Chondrocyte (in vitro differentiated cells): Measurements from ENCODE around the gene FASTKD2. TPM values are rescaled to one million over a fixed set of nuclear protein-coding genes. Genes with fewer than 3 reads are reported as not detected.
A peak's percentile ranks its signal among the peaks of the same experiment; 100 is the strongest.

Experiments
- DNase-seq: peaks from one replicate; pipeline ENCODE4 v3.0.0; 2021; ENCODE audit warnings: mixed read lengths, low spot score
- H3K27ac Mint-ChIP-seq: one replicate; pipeline ENCODE4 v1.8.0; 2021; ENCODE audit warnings: mild to moderate bottlenecking, moderate library complexity, mixed read lengths; ENCODE audit not compliant: unreplicated experiment
- H3K27me3 Mint-ChIP-seq: 2 replicates; pipeline ENCODE4 v1.8.0; 2021; ENCODE audit warnings: low read depth, mixed read lengths
- H3K36me3 Mint-ChIP-seq: 2 replicates; pipeline ENCODE4 v1.8.0; 2021; ENCODE audit warnings: low read depth, mixed read lengths
- H3K4me1 Mint-ChIP-seq: 2 replicates; pipeline ENCODE4 v1.8.0; 2021; ENCODE audit warnings: low read depth, mild to moderate bottlenecking, mixed read lengths
- H3K4me3 Mint-ChIP-seq: one replicate; pipeline ENCODE4 v1.8.0; 2021; ENCODE audit warnings: mild to moderate bottlenecking, moderate library complexity, mixed read lengths; ENCODE audit not compliant: unreplicated experiment
- H3K9me3 Mint-ChIP-seq: 2 replicates; pipeline ENCODE4 v1.8.0; 2021; ENCODE audit warnings: low read depth, mixed read lengths
- CTCF ChIP-seq: fragments of 200-600 bp; sonication (generic); IDR thresholded peaks from 2 replicates; pipeline ENCODE4 v1.5.0; 2021; ENCODE audit warnings: antibody characterized with exemption, mild to moderate bottlenecking, moderate library complexity
- total RNA-seq: library from RNA; stranded (reverse); gene quantifications from 3 replicates; pipeline ENCODE4 v1.2.1, GENCODE V29; 2021

The FASTKD2 gene
- total RNA-seq, 1 donor from 2014 or later, result 15.7 TPM

- DNase-seq, result no peak
- TF ChIP-seq CTCF, result no peak
- Mint-ChIP-seq H3K36me3 (peaks cover 23% of the 10 kb centered on the region), H3K4me1 (peaks cover 21% of the 10 kb centered on the region), H3K27ac (peak overlapping the region; percentile 19), H3K27me3 (no peaks in the 10 kb centered on the region), H3K9me3 (no peaks in the 10 kb centered on the region), H3K4me3 (no peak overlapping the region)
These were observed 25.0 kb downstream of the FASTKD2 start for GRCh38 chr2:206790311-206790935.

GRCh38 chr2:206792645-206793044, 27.2 kb downstream of the FASTKD2 start:
- no peak for TF ChIP-seq CTCF
- Mint-ChIP-seq H3K4me1 (peaks cover 21% of the 10 kb centered on the region), H3K36me3 (peaks cover 20% of the 10 kb centered on the region), H3K27me3 (no peaks in the 10 kb centered on the region), H3K4me3 (no peak overlapping the region), H3K9me3 (no peaks in the 10 kb centered on the region), H3K27ac (no peak overlapping the region)
- no peak for DNase-seq

GRCh38 chr2:206797376-206797775, 32.0 kb downstream of the FASTKD2 start:
- H3K27ac Mint-ChIP-seq, result no peak overlapping the region
- H3K27me3 Mint-ChIP-seq, result no peaks in the 10 kb centered on the region
- DNase-seq, result no peak
- H3K4me1 Mint-ChIP-seq, result peaks cover 8% of the 10 kb centered on the region
- H3K4me3 Mint-ChIP-seq, result no peak overlapping the region
- H3K36me3 Mint-ChIP-seq, result peaks cover 5% of the 10 kb centered on the region
- H3K9me3 Mint-ChIP-seq, result no peaks in the 10 kb centered on the region
- TF ChIP-seq CTCF, result no peak

GRCh38 chr2:206798000-206798399, 32.6 kb downstream of the FASTKD2 start:
- H3K36me3 Mint-ChIP-seq, result peaks cover 5% of the 10 kb centered on the region
- no peaks in the 10 kb centered on the region for H3K9me3 Mint-ChIP-seq
- no peak overlapping the region for H3K4me3 Mint-ChIP-seq
- H3K4me1 Mint-ChIP-seq, result peaks cover 8% of the 10 kb centered on the region
- TF ChIP-seq CTCF, result no peak
- no peak for DNase-seq
- no peak overlapping the region for H3K27ac Mint-ChIP-seq
- no peaks in the 10 kb centered on the region for H3K27me3 Mint-ChIP-seq

GRCh38 chr2:206799083-206799482, 33.7 kb downstream of the FASTKD2 start:
- H3K4me3 Mint-ChIP-seq, result no peak overlapping the region
- no peak for DNase-seq
- no peak for TF ChIP-seq CTCF
- peaks cover 5% of the 10 kb centered on the region for H3K36me3 Mint-ChIP-seq
- no peak overlapping the region for H3K27ac Mint-ChIP-seq
- H3K4me1 Mint-ChIP-seq, result peaks cover 8% of the 10 kb centered on the region
- no peaks in the 10 kb centered on the region for H3K9me3 Mint-ChIP-seq
- no peaks in the 10 kb centered on the region for H3K27me3 Mint-ChIP-seq
